Choroid plexus epithelial cell (primary cell): ENCODE data around the gene MRPS15.

Source experiments
- DNase-seq: peaks from one replicate; pipeline ENCODE4 v3.0.0-alpha.2; 2010; ENCODE audit warnings: low read depth
- H3K4me3 ChIP-seq: 2 replicates; pipeline ENCODE4 v1.5.1; 2011; ENCODE audit warnings: low read depth, mild to moderate bottlenecking, control low read depth, low read length, moderate library complexity
- CTCF ChIP-seq: conservative IDR thresholded peaks from 2 replicates; pipeline ENCODE4 v1.5.1; 2011; ENCODE audit warnings: low read depth, mild to moderate bottlenecking, control low read depth, inconsistent platforms, low read length, moderate library complexity

Gene MRPS15

GRCh38 chr1:36438715-36439114 lies 25.5 kb downstream of the MRPS15 start:
- no peak for DNase-seq
- no peak for TF ChIP-seq CTCF
- no peak overlapping the region for H3K4me3 ChIP-seq

GRCh38 chr1:36436821-36437220 lies 27.4 kb downstream of the MRPS15 start:
- H3K4me3 ChIP-seq, result no peak overlapping the region
- peak; percentile 57 for DNase-seq
- TF ChIP-seq CTCF, result no peak

GRCh38 chr1:36433102-36433501 lies 31.1 kb downstream of the MRPS15 start:
- no peak overlapping the region for H3K4me3 ChIP-seq
- TF ChIP-seq CTCF, result no peak
- DNase-seq, result no peak

- TF ChIP-seq CTCF, result no peak
- DNase-seq, result no peak
- H3K4me3 ChIP-seq, result no peak overlapping the region
These were observed 31.6 kb downstream of the MRPS15 start for GRCh38 chr1:36432616-36433015.

- TF ChIP-seq CTCF, result no peak
- no peak overlapping the region for H3K4me3 ChIP-seq
- no peak for DNase-seq
These were observed 38.4 kb downstream of the MRPS15 start for GRCh38 chr1:36425791-36426190.

GRCh38 chr1:36421649-36422048 lies 42.5 kb downstream of the MRPS15 start:
- DNase-seq, result no peak
- no peak for TF ChIP-seq CTCF
- no peak overlapping the region for H3K4me3 ChIP-seq

- no peak overlapping the region for H3K4me3 ChIP-seq
- TF ChIP-seq CTCF, result peak; percentile 96
- peak; percentile 94 for DNase-seq
These were observed 43.3 kb downstream of the MRPS15 start for GRCh38 chr1:36420836-36421317.
